NAMALWA (cell line): ENCODE data around the gene IL10.

ENCODE experiments used
- DNase-seq: peaks from one replicate; pipeline ENCODE4 v3.0.0-alpha.2; 2015; ENCODE audit warnings: low spot score

The IL10 gene

GRCh38 chr1:206734499-206735142 is 37.7 kb downstream of the IL10 start:
- DNase-seq: peak; percentile 71

DNA sequence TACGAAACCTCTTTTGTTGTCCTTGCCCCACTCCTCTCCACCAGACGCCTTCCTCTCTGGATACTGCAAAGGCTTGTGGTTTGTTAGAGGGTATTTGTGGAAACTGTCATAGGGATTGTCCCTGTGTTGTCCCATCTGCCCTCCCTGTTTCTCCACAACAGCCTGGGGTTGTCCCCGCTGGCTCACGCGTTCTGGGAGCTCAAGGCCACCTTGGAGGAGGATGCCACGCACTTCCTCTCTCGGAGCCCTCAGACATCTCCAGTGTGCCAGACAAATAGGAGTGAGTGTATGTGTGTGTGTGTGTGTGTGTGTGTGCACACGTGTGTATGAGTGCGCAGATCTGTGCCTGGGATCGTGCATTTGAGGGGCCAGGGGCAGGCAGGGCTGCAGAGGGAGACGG is 39.3 kb downstream of the IL10 start:
- DNase-seq: no peak

DNA sequence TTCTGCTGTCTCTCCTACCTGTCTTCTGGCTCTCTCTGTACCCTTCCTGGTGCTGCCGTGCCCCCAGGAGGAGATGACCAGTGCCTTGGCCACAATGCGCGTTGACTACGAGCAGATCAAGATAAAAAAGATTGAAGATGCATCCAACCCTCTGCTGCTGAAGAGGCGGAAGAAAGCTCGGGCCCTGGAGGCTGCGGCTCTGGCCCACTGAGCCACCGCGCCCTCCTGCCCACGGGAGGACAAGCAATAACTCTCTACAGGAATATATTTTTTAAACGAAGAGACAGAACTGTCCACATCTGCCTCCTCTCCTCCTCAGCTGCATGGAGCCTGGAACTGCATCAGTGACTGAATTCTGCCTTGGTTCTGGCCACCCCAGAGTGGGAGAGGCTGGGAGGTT is 39.8 kb downstream of the IL10 start:
- no peak for DNase-seq

DNA sequence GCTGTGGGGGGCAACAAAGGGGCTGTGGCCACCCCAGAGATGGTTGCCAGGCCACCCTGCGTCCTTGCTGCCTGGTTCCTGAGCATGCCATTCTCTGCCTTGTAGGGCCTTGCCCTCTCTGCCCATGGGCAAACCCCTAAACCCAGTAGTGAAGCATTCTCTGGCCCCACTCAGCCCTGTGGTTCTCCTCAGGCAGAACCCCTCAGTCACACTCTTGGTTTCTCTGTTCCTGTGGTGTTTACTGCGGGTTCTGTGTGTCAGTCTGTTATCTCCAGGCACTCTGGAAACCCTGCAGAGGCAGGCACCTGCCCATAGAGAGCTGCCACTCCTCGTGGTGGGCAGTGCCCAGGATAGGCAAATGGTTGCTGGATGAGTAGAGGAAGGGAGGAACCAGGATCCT is 42.8 kb downstream of the IL10 start:
- DNase-seq: no peak

DNA sequence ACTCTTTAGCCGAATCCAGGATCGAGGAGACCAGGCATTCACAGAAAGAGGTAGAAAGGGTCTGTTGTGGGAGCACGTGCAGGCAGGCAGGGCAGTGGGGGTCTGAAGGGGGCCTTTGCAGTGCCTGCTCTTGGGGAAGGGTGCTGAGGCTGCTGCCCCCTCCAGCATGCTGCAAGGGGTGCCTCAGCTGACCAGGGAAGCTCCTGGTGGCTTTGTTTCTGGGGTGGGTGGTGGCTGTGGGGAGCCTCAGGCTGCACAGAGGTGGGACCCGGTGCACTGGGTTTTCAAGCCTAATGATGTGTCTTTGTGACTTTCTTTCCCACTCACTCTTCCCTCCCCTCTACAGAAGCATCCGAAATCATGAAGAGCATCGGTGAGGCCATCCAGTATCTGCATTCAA is 43.2 kb downstream of the IL10 start:
- no peak for DNase-seq

GRCh38 chr1:206728697-206728987 is 43.7 kb downstream of the IL10 start:
- no peak for DNase-seq

- DNase-seq: no peak
Observed at GRCh38 chr1:206727981-206728696, 44.2 kb downstream of the IL10 start.

DNA sequence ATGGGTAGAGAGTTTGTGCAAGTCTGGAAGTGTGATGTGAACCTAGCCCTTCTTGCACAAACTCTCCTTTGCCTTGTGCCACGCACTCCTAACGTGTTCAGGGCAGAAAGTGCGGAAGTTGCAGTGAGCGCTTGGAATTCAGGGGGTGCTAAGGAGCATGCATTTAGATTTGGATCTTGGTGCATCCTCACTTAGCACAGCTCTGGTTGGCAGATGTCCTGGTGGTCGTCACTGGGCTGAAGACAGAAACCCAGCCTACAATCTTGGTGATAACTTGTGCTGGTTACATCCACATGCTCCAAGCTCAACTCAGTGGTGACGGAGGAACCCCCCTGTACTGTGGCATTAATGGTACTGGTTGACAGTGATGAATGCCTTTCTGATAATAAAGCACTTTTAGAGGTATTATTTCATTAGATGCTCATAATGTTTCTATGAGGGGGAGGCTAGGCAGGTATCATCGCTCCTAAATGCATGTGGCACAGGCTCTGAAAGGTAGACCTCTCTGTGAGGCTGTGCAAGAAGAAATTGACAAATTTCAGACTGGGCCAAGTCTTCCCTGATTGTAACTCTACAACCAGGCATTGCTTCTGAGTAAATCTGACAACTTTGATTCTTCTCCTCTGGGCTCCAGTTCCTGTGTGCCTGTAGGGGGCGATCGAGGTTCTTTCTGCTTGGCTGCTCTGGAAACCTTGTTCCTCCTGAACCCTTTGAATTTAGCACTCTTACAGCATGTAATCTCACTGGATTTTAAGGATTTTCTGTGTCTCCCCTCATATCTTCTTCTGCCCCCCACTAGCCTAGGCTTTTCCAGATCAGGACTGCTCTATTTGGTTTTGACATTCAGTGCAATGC is 47.0 kb downstream of the IL10 start:
- DNase-seq: peak; percentile 70

DNA sequence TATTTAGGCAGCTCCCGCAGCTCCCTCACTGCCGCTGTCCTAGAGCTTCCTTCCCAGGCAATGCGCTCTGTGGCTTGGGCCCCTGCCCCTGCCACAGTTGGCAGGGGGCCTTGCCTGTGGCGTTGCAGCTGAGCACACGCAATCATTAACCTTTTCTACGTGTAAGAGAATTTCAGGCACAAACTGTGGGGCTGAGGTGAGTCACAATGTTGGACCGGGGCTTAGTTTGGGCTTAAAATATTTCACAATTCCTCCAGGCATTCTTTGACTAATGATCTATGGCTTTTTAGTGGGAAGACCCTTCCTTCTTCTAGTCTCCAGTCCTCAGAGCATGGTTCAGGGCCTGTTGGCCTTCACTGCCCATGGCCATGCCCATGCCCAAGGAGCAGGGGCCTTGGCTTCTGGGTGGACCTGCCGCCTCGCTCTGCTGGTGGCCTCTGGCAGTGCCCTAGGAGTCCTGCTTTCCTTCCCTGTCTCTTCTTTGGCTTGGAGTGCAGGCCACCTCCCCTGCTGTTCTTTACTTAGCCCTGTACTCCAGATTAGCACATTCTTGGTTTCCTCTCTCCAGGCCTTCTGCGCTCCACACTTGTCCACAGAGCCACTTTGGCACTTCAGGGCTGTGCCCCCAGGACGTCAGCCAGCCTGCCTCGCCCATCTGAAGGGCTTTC is 48.4 kb downstream of the IL10 start:
- DNase-seq: no peak

DNA sequence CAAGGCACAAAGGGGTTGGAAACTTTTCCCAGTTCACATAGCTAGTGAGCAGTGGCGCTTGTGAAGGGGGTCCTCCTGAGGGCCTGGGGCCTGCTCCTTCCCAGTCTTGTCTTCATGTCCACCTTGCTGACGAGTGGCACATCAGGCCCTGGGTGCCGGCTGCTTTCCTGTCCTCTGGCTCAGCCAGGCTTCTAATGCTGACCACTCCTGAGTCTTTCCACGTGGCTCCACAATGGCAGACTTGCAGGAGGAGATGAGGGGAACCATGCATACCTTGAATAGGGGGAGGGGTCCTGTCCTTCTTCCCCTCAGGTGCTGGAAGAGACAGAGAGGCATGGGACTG is 48.9 kb downstream of the IL10 start:
- no peak for DNase-seq

DNA sequence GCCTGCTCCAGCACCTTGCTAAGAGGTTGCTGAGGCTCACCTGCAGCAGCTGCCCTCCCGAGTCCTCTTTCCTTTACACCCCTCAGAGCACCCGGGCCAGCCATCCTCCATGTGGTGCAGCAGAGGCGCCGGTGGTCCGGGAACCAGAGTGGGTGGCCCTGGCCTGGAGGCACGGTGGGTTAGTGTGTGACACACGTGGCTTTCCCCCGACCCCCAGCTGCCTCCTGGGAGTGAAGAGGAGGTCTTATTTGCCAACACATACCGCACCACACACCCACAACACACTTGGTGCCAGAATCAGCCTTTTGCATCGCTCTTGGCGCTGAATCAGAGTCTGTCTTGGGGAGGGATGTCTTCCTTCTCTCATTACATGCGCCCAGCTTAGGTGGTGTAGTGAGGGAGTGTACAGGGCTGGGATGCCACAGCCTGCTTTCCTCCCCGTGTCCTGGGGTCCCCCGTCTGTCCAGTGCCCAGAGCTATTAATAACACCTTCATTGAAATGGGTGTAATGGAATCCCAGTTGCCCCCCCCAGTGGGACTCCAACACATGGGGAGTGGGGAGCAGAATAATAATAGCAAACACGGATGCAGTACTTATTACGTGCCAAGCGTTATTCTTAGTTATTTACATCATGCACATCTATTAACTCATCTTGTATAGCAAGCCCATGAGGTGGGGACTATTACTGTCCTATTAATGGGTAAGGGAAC is 49.4 kb downstream of the IL10 start:
- no peak for DNase-seq

GRCh38 chr1:206721454-206721853 is 50.8 kb downstream of the IL10 start:
- no peak for DNase-seq

DNA sequence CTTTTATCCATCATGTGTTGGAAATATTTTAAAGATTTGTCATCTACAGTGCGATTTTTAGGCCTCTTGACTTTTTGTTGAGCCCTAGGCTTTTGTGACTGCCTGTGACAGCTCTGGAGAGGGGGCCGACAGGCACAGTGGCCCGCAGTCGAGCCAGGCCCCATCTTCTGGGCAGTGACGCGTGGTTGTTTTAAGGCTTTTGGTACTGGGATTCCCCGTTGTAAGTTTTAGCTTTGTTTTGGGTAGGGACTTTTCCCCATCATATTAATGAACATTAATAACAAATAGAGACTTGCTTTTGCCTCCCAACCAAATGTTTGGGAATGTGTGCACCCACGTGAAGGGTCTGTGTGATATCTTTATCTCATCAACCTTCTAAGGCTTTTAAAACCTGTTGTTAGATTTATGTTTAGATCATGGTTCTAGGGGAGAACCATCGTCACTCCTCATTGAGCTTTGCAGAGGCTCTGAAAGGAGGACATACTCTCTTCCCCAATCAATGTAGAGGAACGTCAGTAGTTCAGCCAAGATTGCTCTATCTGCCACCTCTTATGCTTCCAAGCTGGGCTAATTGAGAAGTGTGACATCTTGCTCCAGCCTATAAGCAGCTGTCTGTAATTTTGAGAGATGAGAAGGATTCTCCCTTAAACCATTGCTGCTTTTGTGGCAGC is 53.0 kb downstream of the IL10 start:
- DNase-seq: no peak

- no peak for DNase-seq
Observed at GRCh38 chr1:206717674-206717989, 54.7 kb downstream of the IL10 start.
